NCI-H1436 treated with DMSO at 0.1 percent for 48 hours (cell line): ENCODE data around the gene PDE3B.

ENCODE experiments used
- DNase-seq: peaks from one replicate; lab custom pipeline; 2025; lab: John Stamatoyannopoulos, UW

PDE3B gene

DNA sequence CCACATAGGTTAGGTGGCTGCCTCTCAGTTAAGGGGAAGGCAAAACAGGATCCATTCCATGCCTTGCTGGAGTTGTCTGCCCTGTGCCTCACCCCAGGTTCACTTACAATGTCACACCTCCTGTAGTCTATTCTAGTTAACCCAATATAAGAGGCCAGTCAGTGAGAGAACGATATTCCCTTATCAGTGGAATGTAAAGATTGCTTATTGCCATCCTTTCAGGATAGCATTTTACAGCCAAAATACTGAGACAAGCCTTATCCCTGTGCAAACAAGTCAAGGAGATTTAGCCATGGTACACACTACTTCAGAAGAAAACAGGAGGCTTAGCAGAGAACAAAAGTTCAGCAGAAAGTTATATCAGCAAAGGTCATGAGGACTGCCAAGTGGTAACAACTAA is 242.9 kb downstream of the PDE3B start:
- DNase-seq = no peak

GRCh38 chr11:14891143-14892035 is 247.8 kb downstream of the PDE3B start:
- peak; percentile 62 for DNase-seq

DNA sequence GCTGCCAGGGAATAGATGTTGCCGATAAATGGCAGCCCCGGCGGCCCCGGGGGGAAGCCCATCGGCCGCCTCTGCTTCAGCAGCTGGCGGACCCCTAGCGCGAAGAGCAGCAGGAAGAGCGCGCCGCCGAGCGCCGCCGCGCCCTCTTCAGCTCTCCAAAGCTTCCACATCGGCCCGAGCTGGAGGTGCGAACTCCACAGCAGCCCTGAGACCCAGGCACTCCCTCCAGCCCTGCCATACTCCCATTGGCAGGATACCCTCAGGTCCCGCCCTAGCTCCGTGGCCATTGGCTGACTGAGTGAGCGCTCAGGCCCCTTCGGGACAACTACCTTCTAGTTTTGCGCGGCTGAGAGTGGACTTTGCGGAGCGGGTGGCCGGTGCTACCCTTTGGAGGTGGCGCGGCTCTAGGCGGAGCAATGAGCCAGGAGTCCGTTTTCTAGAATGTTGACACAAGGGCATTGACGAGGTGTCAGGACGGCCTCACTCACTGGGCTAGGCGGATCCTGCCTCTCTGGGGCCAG is 248.5 kb downstream of the PDE3B start, which contains the start of gene CYP2R1:
CYP2R1 (minus strand) TSS at position 196 of the 521 bp plus-strand sequence; CDS start at position 170, 26 bp downstream.
- DNase-seq = peak; percentile 93

DNA sequence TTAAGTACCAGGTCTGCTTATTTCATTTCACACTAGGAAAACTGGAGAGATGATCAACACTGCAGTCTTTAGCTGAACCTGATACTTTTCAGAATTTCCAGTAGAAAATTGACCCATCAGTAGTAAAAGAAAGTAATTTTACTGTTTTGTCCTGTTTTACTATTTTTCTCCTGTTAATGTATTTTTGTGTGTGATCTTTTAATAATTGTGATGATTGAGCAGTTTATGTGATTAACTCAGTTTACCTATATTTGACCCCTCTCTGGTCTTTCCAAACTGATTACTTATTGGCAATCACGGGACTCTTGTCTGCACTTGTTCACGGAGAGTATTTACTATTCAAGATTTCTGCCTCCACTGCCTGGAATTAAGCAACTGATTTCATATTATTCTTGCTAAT is 249.0 kb downstream of the PDE3B start:
- DNase-seq = no peak

DNA sequence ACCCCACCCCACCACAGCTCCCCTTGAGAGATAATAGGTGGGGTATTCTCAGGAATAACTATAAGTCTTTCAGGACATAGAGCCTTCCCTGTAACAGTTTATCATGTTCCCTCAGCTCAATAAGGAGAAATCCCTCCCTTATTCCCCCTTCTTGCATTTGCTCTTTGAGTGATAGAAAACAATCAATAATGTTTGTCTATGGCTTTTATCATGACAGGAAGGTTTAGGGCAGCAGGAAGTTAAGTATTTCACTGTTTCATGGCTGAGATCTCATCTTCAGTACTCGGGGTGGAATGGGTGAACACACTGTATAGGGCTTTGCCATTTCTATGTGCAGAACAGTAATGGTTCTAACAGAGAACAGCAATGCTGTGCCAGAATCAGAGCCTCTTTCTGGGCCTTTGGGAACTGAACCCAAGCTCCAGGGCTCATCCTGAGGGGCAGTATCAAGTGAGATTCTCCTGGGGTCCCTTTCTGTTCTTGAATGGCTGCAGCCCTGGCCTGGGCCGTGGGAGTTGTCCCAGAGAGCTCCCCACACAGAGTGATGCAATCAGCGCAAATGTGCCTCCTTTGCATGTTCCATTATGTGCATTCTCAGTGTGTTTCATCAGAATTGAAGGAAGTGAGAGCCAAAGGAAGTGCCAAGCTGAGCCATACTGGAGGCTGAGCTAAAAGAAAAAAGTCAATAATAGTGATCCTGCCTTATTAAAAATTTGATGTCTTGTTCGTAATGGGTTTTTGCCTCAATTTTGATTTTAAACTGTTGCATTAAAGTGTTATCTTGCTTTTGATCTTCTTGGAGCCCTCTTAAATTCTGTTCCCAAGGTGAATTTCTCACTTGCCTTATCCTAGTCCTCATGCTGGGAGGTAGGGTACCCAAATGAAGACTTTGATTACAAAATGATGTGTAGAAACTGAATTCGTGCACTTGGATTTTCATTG is 251.3 kb downstream of the PDE3B start:
- DNase-seq = no peak

GRCh38 chr11:14898355-14898754 is 254.8 kb downstream of the PDE3B start:
- no peak for DNase-seq

- no peak for DNase-seq
These were observed 255.3 kb downstream of the PDE3B start for GRCh38 chr11:14898906-14899305.

GRCh38 chr11:14902650-14903350 is 259.2 kb downstream of the PDE3B start:
- DNase-seq = no peak

DNA sequence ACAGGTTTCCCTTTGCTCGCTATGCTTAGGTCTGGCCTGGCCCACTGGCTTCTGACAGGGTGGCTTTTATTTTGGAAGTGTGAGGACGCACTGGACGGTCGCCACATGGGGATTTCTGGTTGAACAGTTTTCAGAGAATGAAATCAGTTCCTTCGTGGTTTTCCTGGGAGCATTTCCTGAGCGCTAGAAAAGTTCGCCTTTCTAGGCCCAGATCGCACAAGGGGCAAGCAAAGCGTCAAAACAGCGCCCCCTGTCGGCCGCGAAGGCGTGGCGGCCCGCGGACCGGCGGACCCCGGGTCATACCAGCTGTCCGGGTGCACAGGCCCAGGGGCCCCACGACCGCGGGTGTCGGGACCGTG is 261.1 kb downstream of the PDE3B start:
- no peak for DNase-seq

DNA sequence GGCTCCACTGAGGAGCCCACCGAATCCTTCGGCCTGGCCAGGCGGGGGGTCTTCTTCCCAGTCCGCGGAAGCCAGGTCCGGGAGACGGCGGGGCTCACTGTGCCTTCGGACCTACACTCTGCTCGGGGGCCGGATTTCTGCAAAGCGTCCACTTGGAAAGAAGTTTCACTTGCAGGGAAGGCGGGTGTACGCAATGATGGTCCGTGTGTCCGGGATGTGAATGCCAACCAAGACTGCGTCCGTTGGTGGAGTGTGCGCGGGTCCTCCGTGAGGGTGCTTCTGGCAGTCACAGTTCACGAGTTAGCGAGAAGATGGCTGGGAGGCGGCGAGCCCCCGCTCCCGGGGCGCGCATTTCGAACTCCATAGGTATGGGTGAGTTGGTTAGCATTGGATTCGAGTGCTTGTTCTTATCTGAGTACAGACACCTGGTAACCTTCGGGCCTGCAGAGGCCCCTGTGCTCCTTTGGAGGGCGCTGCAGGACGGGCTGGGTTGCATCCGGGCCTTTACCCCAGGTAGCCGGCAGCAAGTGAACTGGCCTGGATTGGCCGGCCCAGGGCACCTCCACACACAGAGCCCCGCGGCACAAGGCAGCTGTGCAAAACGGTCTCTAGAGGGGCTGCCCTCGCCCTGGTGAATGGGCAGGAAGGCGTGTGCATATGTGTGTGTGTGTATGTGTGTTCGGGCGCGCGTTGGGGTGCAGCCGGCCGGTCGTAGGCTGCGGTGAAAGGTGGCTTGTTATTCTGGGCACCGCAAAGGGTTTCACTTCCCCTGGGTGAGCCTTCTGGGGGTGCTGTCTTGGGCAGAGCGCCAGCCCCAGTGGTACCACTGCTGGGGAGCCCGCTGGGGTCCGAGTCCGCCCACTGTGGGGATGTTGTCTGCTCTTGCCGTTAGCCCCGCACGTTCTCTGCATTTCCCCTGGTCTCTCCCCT is 261.8 kb downstream of the PDE3B start:
- DNase-seq = no peak

GRCh38 chr11:14906578-14906977 is 263.0 kb downstream of the PDE3B start:
- DNase-seq = no peak

GRCh38 chr11:14906993-14907392 is 263.4 kb downstream of the PDE3B start:
- no peak for DNase-seq

DNA sequence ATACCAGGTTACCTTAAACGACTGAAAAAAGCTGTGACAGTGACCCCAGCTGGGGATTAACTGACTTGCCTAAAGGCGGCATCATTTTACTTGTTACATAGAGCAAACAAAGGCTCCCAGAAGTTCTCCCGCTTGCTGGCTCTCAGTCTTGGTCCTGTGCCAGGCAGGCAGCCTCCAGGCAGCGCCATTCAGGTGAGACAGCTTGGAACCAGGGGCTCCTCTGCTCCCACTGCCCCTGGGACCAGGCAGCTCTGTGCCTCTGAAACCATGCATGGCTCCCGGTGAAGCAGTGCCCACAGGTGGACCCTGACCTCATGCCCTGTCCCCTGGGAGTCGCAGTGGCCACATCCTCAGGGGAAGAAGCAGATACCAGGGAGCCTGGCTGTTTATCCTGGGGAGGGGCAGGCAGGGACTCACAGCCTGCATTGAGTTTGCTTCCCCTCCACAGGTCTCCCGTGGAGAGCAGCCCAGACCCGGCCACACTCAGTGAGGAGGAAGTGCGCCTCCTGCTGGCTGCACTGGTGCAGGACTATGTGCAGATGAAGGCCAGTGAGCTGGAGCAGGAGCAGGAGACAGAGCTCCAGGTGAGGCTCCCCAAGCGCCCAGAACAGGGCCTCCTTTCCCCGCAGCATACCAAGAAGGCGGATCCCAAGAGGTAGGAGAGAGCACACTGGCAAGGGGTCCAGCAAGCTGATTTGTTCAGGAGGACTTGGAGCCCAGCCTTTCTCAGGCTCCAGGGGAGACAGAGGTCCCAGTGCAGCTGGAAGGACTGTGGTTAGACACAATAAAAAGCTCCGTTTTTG is 264.0 kb downstream of the PDE3B start:
- DNase-seq = peak; percentile 48

DNA sequence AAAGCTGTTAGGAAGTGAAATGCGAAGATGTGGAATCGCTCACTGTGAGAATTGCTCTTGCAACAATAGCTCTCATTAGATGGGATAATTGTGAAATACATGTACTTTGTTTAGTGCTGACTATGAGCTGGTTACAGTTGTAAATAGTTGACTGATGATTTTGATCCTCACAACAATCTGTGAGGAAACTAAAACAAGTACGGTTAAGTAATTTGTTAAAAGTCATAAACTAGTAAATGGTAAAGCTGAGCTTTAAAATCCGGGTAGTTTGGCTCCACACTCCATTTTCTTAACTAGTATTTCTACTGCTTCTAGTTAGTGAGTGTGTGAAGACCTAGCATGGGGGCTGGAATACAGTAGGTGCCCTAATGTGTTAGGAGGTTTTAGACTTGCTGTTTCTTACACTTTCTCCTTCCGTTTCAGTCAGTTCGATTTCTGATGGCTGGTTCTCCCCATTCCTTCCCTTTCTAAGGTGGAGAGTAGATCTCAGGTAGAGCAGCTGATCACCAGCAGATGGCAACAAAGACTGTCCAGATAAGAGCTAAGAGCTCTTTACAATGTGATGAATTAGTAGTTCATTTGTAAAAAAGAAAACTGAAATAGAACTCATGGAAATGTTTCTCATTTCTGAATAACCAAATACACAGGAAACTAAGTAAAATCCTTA is 264.7 kb downstream of the PDE3B start:
- peak; percentile 68 for DNase-seq

GRCh38 chr11:14914536-14914935 is 270.9 kb downstream of the PDE3B start:
- no peak for DNase-seq

DNA sequence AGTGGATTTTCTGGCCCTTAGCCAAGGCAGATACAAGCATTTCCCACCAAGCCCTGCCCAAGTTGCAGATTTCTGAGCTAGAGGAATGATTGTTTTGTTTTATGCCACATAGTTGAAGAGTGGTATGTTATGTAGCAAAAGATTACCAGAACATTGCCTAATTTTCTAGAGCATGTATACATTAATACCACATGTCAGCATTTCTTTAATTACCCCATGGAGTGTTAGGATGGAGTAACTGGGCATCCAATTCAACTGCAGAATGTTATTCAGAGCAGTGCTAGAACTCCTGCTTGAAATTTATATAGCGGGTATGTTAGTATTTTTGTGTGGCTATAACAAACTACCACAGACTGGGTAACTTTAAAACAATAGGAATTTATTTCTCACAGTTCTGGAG is 272.8 kb downstream of the PDE3B start:
- no peak for DNase-seq
